GM19395 (cell line): Measurements from ENCODE around the gene ALDH3A1.
"Not testable (repeated sequence)": the region's sequence is repeated elsewhere in the genome, so short reads cannot be mapped to it uniquely, and the experiment has no call there.

ENCODE experiments used
- ATAC-seq: cut with Tn5 transposase; IDR thresholded peaks from one replicate; pipeline ENCODE4 v1.9.1; 2021; ENCODE audit warnings: mild to moderate bottlenecking, moderate library complexity; ENCODE audit not compliant: unreplicated experiment

Gene ALDH3A1

GRCh38 chr17:19747829-19748806, at the start of gene ALDH3A1:
TSS of gene ALDH3A1 (minus strand) at chr17:19748298. CDS start at chr17:19745129, 3,169 bp downstream.
- no peak for ATAC-seq

- ATAC-seq: no peak
These were observed 48.4 kb upstream of the ALDH3A1 start for GRCh38 chr17:19796457-19796856.

DNA sequence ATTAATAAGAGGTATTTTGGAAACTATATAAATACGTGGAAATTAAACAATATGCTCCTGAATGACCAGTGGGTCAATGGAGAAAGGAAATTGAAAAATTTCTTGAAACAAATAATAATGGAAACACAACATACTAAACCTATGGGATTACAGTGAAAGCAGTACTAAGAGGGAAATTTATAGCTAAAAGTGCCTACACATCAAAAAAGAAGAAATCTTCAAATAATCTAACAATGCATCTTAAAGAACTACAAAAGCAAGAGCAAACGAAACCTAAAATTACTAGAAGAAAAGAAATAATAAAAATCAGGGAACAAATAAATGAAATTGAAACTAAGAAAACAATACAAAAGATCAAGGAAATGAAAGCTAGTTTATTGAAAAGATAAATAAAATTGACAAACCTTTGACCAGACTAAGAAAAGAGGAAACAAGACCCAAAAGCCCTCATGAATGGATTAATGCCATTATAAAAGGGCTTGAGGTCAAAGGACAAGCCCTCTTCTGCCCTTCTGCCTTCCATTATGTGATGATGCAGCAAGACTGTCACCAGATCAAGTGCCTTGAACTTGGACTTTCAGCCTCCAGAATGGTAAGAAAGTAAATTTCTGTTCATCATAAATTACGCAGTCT, 43.9 kb upstream of the ALDH3A1 start:
- no peak for ATAC-seq

GRCh38 chr17:19787733-19788357, 39.7 kb upstream of the ALDH3A1 start:
- no peak for ATAC-seq

GRCh38 chr17:19785854-19786253, 37.8 kb upstream of the ALDH3A1 start:
- ATAC-seq: no peak

- ATAC-seq: no peak
These were observed 33.7 kb upstream of the ALDH3A1 start for GRCh38 chr17:19781488-19782458.

DNA sequence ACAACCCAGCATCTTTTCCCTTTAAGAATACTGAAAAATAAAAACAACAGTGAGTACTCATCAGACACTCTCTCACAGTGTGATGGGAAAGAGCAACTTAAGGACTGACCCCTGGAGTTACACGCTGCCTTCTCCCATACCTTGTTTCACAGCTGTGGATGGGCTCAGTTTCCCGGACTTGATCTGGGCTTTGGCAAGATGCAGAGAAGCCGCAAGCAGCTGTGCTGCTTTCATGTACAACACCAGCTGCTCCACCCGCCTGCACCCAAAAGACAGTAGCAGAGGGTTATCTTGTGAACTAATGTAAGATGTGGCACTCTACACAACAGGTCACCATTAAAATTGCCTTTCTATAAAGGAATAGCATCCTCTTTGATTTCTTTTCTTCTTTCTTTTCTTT, 32.7 kb upstream of the ALDH3A1 start:
- ATAC-seq: no peak

DNA sequence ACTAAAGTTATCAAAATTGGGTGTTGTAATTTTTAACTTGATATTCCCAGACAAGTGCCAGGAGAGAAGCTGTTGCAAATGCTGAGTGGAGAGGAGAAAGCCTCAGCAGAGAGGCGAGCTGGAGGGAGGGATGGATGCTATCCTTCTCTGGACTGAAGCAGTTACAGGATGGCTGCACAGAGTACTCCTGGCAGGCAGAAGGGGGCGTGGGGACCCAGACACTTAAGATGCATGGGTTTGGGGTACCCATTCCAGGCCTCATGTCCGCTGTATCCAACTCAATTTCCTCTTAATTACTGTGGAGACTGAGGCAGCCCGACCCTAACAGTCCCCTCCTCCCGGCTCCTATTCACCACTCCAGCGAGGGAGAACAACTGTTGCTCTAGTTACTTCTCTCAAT, 25.4 kb upstream of the ALDH3A1 start:
- no peak for ATAC-seq

GRCh38 chr17:19771971-19772630, 24.0 kb upstream of the ALDH3A1 start:
- ATAC-seq: no peak

- no peak for ATAC-seq
These were observed 23.1 kb upstream of the ALDH3A1 start for GRCh38 chr17:19770985-19771735.

DNA sequence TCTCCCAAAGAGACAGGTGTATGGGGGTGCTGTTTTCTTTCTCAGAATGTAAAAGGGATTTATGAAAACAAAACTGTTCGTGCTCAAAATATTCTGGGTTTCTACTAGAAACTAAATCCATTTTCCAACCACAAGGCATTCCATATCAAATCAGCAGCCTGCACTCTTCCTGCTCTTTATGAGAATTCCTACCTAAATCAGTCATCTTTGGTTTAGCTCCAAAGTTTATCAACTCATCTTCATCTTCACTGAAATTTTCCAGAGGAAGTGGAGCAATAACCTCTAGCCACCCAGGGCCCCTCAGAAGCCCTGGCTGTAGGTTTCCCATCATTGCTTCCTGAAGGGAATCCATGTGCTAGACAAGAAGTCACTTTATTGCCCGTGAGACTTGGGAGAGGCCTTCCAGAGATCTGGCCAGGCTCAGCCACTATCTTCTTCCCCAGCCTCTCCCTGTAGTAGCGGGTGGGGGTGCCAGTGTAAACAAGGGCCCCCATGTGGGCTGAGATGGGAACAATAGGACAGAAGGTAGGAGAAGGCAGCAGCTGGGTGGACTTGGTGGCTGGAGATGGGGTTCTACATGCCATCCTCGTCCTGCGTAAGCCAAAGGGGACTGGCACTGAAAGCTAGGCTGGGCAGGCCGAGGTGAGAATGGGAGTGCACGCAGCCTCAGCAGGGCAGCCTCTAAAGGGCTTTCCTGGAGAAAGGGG, 22.0 kb upstream of the ALDH3A1 start:
- ATAC-seq: no peak

DNA sequence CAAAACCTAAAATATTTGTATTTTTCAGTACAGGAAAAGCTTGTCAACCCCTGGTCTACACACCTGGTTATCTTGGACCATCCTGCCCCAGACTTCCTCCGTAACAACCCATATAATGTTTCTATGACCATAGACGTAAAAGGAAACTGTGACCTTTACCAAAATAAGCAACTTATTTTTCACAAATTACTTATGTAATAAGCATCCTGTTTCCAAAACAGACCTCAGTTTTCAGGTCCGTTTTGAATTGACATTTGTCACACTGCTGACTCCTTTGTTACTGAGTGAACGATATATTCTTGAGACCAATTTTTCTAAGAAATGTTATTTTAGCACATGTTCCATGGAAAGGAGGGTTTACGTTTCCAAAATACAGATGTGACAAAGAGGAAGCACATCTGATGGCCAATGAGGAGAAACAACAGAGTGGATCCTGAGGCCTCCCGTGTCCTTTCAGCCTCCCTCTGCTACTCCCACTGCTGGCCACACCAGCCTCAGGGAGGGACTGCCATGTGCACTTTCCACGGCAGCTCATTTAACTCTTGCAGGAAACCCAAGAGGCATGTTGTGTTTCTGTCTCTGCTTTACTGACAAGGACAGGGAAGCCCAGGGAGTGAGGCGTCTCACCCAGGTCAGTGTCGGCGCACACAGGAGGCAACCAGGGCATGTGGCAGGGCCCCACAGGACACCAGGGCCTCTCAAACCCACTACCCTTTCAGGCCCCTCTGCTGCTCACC, 20.1 kb upstream of the ALDH3A1 start:
- ATAC-seq: no peak

- ATAC-seq: peak; percentile 56
These were observed 18.5 kb upstream of the ALDH3A1 start for GRCh38 chr17:19766421-19767270.

DNA sequence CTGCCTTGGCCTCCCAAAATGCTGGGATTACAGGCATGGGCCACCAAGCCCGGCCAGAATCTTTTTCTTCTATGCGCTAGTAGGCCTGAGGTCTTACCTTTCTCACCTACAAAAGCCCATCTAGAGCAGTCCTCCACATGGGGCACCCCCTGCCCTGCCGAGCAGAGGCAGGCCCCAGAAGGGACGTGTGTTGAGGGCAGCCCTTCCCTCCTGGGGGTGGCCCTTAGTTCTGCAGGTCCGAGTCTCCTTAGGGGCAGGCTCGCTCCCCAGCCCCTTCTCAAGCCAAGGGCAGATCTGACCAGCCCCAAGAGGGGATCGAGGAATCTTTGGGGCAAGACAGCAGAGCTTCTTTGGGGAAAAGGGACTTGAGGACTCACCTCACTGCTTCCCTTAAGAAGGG, 17.9 kb upstream of the ALDH3A1 start:
- ATAC-seq: no peak

DNA sequence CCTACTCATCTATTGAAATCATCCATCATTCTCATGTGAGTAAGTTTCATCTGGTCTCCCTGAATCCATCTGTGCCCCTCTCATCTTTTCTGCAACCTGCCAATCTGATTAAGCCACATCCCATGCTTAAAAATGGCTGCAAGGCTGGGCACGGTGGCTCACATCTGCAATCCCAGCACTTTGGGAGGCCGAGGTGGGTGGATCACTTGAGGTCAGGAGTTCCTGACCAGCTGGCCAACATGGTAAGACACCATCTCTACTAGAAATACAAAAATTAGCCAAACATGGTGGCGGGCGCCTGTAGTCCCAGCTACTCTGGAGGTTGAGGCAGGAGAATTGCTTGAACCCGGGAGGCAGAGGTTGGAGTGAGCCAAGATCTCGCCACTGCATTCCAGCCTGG, 15.9 kb upstream of the ALDH3A1 start:
- not testable (repeated sequence) for ATAC-seq

GRCh38 chr17:19763416-19763815, 15.3 kb upstream of the ALDH3A1 start:
- ATAC-seq: no peak

- no peak for ATAC-seq
These were observed 14.4 kb upstream of the ALDH3A1 start for GRCh38 chr17:19762515-19762961.
